ENCODE measurements around the gene CDK11A.
"Not testable (repeated sequence)": the region's sequence is repeated elsewhere in the genome, so short reads cannot be mapped to it uniquely, and the experiment has no call there.

CDK11A gene

DNA sequence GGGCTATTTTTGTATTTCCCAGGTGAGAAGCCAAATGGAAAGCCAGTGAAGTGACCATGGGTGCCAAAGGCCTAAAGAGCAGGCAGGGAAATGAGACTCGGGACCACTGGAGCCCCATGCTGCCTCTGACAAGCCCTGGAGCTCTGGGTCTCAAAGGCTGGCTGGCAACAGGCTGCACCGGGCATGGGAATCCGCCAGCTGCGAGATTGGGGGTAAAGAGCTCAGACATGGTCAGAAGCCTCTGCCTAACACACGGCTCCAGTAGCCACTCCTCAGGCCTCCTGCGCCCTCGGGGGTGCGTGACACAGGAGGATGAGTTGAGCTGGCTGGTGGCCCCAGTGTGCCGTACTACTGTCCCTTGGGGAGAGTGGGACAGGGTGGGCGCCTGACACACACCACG, 59.8 kb downstream of the CDK11A start:
- DNase-seq (ENCODE audit: low read depth in 2 of 3, low spot score in 2 of 3) = not testable (repeated sequence)

GRCh38 chr1:1662830-1663560, 61.2 kb downstream of the CDK11A start:
- DNase-seq (ENCODE audit: low read depth in 2 of 3, low spot score in 2 of 3) = not testable (repeated sequence)

DNA sequence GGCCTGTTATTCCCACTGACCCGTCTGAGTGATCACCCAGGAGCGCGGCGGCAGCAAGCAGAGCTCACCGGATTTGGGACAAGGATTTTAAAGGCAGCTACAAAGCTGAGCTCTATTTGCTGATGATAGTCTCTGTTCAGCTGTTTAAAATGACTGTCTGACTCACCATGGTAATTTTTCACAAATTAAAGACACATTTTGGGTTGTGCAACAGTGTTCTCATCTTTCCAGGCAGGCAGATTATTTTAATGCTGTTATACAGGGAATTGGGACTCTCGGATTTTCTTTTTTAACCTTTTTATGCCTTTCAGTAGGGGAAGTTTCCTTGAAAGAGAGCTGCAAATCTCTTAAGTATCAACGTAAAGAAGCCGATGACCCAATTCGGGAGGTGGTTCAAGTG, 61.8 kb downstream of the CDK11A start:
- DNase-seq (ENCODE audit: low read depth in 2 of 3, low spot score in 2 of 3) = not testable (repeated sequence)

DNA sequence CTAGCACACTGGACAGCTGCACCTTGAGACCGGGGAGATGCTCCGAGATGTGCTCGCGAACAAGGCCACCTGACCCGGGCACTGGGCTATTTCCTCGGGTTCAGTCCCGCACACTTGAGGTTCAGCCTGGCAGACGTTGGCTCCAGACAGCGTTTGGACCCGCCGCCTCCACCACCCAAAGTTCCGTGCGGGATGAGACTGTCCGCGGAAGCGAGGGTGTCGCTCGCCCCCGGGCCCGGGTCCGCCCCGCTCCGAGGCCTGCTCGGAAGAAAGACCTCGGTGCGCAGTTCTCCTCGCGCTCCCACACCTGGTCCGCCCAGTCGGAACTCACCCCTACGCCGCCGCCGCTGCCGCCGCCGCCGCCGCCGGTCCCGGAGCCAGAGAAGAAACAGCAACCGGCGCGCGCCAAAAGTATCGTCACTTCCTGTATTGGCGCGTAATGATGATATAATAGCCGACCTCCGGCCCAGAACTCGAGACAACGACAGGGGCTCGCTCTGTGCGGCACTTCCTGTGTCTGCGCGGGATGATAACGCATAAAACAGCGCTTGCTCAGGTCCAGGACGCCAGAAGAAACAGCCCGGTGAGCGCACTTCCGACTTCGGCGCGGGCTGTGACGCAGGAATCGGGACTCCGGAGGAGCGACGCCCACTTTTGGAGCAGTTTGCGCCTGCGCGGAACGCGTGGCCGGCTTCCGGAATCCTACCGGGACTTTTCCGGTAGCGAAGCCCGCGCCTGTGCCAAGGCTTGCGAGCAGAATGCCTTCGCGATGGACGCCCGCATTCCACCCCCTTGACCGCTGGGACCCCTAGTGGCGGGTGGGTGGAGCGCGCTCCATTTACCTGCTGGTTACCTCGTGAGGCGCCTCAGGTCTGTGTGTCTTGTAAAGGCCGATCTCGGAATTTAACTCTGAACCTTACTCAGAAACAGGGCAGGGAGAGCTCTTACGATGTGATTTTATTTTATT, 65.3 kb downstream of the CDK11A start, which contains the start of gene CDK11B:
TSS of gene CDK11B (minus strand) at position 422 of the 967 bp plus-strand sequence. CDS start 1,519 bp downstream, outside the sequence.
- peak; percentile 76 to 98 (median 93) for DNase-seq (ENCODE audit: low read depth in 2 of 3, low spot score in 2 of 3)

All from activated CD8-positive, alpha-beta memory T cell treated with anti-CD3 and anti-CD28 coated beads for 48 hours (primary cell).